Hematopoietic multipotent progenitor cell treated with erythropoietin and hydrocortisone succinate and interleukin-3 and kit ligand, for 8 days (in vitro differentiated cells): ENCODE data around the gene VCAN.
A peak's percentile ranks its signal among the peaks of the same experiment; 100 is the strongest.

ENCODE experiments used
- DNase-seq: peaks from one replicate; pipeline ENCODE4 v3.0.0-alpha.2; 2015

The VCAN gene

DNA sequence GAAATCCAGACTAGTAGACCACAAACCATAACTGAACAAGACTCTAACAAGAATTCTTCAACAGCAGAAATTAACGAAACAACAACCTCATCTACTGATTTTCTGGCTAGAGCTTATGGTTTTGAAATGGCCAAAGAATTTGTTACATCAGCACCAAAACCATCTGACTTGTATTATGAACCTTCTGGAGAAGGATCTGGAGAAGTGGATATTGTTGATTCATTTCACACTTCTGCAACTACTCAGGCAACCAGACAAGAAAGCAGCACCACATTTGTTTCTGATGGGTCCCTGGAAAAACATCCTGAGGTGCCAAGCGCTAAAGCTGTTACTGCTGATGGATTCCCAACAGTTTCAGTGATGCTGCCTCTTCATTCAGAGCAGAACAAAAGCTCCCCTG lies 68.6 kb downstream of the VCAN start:
- no peak for DNase-seq

DNA sequence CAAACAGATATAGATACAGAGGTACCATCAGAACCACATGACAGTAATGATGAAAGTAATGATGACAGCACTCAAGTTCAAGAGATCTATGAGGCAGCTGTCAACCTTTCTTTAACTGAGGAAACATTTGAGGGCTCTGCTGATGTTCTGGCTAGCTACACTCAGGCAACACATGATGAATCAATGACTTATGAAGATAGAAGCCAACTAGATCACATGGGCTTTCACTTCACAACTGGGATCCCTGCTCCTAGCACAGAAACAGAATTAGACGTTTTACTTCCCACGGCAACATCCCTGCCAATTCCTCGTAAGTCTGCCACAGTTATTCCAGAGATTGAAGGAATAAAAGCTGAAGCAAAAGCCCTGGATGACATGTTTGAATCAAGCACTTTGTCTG lies 69.2 kb downstream of the VCAN start:
- DNase-seq = no peak

- DNase-seq = no peak
Observed at GRCh38 chr5:83542839-83543238, 71.3 kb downstream of the VCAN start.

DNA sequence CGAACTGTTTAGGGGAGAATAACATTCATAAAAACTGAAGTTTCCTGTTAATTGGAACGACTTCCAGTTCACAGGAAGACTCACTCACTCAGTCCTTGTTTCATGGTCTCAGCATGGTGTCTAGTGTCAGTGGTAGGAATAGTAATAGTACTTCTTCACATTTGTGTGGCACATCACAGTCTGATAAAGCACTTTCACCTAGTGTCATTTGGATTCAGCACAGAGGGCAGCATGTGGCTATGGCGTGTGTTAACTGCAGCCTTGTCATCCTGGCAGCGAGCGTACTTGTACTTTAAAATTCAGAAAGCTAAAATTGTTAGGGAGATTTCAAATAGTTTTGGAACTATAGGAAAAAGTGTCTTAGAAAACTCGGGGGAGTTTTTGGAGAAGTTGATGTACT lies 72.4 kb downstream of the VCAN start:
- no peak for DNase-seq

GRCh38 chr5:83547161-83547560 lies 75.6 kb downstream of the VCAN start:
- no peak for DNase-seq

DNA sequence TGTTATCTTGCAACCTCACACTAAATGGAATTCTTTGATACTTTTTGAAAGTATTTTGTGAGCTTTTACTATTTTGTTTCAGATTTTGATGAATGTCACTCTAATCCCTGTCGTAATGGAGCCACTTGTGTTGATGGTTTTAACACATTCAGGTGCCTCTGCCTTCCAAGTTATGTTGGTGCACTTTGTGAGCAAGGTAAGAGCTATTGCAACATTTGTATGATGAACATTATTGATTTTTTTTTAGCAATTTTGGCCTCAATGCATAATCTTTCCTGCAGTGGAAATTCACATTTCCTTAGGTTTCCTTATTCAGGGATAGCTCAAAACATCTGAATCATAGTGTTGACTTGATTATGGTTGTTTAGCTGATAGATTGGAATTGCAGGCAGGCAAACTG lies 76.3 kb downstream of the VCAN start:
- DNase-seq = no peak

DNA sequence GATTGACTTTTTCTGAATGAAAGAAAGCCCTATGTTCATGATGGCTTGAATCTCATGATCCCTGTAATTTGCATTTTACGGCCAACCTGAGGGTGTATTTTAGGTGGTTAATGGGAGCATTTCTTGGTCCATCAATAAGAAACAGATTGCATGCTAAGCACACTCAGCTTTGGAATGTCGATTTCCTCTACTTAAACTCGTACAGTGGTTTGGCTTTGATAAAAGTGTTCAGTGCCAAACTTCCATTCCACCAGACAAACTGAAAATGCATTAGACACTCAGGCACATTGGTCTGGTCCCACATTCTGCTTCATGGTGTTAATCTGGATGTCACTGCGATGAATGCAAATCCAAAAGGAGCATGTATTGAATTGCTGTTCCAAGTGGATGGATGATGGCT lies 77.0 kb downstream of the VCAN start:
- DNase-seq = no peak

DNA sequence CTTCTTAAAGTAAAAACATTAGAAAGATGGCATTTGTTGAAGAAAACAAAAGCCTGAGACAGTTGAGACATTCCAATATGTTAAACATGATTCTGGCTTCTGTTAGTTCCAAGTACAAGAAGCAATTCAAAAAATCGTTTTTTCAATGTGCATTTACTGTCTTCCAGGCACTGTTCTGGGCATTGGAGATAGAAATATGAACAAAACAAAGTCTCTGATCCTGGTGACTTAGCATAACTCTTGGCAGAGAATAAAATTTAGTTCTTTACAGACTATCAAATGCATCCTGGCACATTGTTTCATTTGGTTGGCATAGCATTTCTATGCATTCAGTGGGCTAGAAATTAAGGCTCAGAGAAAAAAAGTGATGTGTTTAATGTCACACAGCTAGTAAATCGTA lies 77.5 kb downstream of the VCAN start:
- no peak for DNase-seq

DNA sequence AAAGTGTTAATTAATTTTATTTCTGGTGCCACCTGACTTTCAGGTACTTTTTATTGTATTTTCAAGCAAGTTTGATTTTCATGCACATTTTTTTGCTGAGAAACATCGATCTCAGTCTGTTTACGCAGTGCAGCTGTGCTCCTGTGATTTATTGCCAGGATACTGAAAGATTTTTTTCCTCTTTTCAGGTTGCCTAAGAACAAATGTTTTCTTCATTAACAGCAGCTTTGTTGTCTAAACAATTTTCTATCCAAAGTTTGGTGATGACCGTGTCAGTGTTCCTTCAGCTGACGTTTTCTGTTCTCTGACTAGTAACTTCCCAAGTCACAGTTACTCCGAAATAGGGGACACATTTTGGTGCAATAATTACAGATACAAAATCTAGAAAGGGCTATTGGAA lies 78.1 kb downstream of the VCAN start:
- DNase-seq = no peak

- no peak for DNase-seq
Observed at GRCh38 chr5:83551821-83552220, 80.3 kb downstream of the VCAN start.

DNA sequence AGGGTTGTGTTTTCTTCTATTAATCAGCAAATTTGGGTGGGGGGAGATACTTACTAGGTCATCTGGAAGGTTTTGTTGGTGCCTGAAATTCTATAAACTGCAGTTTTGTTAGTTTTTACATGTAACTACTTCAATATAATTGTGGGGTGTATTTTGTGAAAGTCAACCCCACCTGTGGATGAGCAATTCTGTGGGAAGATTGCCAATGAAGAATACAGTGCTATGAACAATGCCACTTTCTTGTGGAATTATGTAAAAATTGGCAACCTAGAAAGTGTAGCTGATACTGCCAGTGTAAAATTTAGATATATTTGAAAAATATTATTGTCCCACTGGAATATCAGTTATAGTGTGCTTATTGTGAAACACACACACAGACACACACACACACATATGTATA lies 80.7 kb downstream of the VCAN start:
- DNase-seq = no peak

GRCh38 chr5:83553000-83553486 lies 81.5 kb downstream of the VCAN start:
- DNase-seq = no peak

- DNase-seq = no peak
Observed at GRCh38 chr5:83554133-83554532, 82.6 kb downstream of the VCAN start.

DNA sequence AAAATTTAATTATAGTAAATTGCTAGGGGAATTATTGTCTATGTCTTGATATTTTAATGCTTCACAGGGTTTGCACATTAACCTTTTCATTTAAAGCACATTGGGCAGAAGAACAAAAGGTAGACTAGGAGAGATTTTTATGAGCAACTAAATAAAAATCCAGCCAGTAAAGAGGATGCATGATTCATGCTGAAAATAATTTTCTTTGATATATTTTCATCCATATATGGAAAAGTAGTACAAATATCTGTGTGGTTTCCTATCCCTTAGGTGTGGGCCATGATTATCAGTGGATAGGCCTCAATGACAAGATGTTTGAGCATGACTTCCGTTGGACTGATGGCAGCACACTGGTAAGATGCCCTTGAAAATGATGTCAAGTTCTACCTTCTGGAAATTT lies 83.1 kb downstream of the VCAN start:
- no peak for DNase-seq

- DNase-seq = no peak
Observed at GRCh38 chr5:83555263-83555662, 83.7 kb downstream of the VCAN start.

- no peak for DNase-seq
Observed at GRCh38 chr5:83556190-83556589, 84.6 kb downstream of the VCAN start.

DNA sequence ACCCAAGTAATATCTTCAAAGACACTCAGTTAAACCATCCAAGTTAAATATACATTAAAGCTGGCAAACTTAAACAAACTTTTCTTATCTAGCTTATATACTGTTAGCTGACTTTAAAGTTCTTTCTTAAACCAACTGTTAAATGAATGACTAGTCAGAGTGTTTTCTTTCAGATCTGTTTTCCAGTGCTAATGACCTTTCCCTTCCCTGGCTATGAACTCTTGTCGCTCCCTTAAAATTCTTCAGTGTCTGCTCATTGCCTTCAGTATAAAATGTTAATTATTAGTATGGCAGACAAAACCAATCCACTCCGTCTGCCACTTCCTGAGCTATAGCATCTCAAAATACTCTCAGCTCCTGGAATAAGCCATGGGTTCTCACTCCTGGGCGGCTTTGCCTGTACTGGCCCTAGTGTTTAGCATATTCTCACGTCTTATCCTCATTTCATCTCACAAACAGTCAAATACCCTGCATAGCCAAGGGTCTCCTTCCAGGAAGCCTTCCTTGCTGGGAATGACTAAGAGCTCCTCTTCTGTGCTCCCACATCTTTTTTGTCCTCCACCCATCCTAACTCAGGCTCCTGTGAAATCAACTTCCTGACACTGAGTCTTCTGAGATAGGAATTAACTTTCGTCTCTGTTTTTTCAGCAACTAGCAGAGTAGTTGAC lies 87.7 kb downstream of the VCAN start:
- DNase-seq = no peak

- DNase-seq = no peak
Observed at GRCh38 chr5:83562071-83562606, 90.6 kb downstream of the VCAN start.

GRCh38 chr5:83562791-83563557 lies 91.4 kb downstream of the VCAN start:
- no peak for DNase-seq

GRCh38 chr5:83563631-83564030 lies 92.1 kb downstream of the VCAN start:
- no peak for DNase-seq

DNA sequence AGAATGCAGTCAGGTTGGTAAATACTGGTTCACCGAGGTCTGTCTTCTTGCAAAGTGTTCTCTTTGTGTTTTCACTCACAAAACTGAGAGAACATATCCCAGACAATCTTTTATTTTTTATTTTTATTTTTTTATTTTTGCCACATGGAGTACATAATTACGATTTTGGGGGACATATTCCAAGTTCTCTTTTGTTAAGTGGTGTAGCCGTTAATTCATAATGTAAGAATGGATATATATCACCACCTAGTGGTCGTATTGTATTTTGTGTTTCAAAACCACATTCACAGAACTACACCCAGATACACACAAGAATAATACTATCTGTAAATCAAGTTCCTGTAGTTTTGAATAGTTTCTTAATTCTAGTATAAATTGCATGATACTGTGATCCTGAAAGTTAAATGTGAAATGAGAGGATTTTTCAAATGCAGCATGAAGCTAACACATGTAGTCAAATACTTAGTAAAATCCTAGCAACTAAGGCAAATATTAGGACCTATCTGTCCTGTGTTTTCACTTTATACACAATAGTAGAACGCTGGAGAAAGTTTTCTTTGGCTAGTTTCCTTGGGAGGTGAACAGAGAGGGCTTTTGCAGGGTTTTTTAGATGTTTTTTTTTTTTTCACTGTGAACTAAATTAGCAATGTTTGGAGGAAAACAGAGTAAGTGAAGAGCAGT lies 92.7 kb downstream of the VCAN start:
- peak; percentile 46 for DNase-seq

DNA sequence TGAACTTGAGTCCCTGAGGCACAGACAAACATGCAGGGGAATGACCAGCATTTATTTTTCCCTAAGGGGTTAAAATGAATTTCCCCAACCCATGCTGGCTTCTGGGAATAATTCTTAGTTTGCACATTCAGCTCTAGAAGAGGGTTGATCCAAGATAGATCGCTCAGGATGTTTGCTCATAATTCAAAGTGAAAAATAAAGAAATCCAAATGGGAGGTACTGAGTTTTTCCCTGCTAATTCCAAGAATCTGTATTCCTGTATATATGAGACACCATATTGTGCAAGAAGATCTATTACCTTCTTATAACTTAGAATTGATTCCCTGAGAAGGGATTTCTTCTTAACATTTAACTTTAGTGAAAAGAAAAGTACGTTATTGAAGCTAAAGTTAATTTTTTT lies 96.2 kb downstream of the VCAN start:
- no peak for DNase-seq

DNA sequence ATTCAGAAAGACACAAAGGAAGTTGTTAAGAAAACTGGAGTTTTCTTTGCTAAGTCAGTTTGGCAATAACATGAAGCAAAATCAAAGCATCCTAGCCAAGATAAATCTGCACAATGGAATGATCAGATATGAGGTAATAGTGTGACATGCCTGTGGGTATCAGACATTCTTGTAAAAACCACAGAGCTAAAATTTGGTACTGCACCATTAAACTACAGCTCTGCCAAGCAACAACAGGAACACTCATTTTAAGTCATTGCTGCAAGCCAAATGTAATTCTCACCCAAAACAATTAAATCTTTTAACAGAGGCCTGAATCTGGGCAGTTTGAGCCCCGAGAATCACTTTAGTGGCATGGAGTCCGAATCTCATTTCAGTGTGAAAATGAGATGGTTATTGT lies 96.6 kb downstream of the VCAN start:
- DNase-seq = no peak

- no peak for DNase-seq
Observed at GRCh38 chr5:83570916-83571315, 99.4 kb downstream of the VCAN start.
